Ectodermal cell (in vitro differentiated cells): Measurements from ENCODE around the gene SGTA.

Experiments used
- H3K27ac ChIP-seq: 2 replicates; pipeline ENCODE4 v1.7.0; 2013; ENCODE audit warnings: mild to moderate bottlenecking, low read depth, low read length; ENCODE audit not compliant: insufficient read depth, poor library complexity, severe bottlenecking
- H3K27me3 ChIP-seq: 2 replicates; pipeline ENCODE4 v1.7.0; 2013; ENCODE audit warnings: mild to moderate bottlenecking, low read length; ENCODE audit not compliant: insufficient read depth, control insufficient read depth, poor library complexity, severe bottlenecking
- H3K36me3 ChIP-seq: one replicate; pipeline ENCODE4 v1.7.0; 2013; ENCODE audit warnings: low read length; ENCODE audit not compliant: control insufficient read depth, insufficient read depth
- H3K4me1 ChIP-seq: one replicate; pipeline ENCODE4 v1.7.0; 2013; ENCODE audit warnings: low read length; ENCODE audit not compliant: control insufficient read depth, insufficient read depth
- H3K4me3 ChIP-seq: 2 replicates; pipeline ENCODE4 v1.7.0; 2013; ENCODE audit warnings: low read depth, low read length, control low read depth; ENCODE audit not compliant: insufficient read depth
- H3K9me3 ChIP-seq: 2 replicates; pipeline ENCODE4 v1.7.0; 2013; ENCODE audit warnings: mild to moderate bottlenecking, low read length, moderate library complexity; ENCODE audit not compliant: control insufficient read depth
- WGBS, 2 experiments: methylation state at CpG; one replicate each; pipeline ENCODE4 v1.1.7; 2013; ENCODE audit warnings: missing lambda C conversion rate in 2 of 2; 5-methylcytosine and 5-hydroxymethylcytosine counted together

The SGTA gene

DNA sequence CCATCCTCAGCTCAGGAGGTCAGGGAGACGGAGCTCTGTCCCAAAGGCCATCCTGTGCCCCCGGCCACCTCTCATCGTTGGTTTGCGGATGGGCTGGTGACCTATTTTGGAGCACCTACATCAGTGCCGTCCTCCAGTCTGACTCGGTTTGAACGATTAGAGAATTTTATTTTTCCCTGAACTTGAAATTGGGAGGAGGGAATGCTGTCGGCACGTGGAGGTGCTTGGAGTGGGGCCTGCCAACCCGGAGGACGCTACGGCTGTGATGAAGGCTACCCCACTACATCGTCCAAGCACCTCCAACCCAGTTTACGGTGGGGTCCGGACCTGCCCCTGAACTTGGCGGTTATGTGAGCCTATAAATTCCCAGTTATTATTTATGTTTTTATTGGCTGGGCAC is 33.6 kb upstream of the SGTA start:
- Histone ChIP-seq H3K9me3 (no peaks in the 10 kb centered on the region), H3K27ac (no peak overlapping the region), H3K4me3 (no peak overlapping the region), H3K27me3 (no peaks in the 10 kb centered on the region), H3K36me3 (peaks cover 15% of the 10 kb centered on the region), H3K4me1 (no peaks in the 10 kb centered on the region)
- 91 to 96% methylated on average over 16 of the region's 16 CpGs for WGBS, 2 experiments

DNA sequence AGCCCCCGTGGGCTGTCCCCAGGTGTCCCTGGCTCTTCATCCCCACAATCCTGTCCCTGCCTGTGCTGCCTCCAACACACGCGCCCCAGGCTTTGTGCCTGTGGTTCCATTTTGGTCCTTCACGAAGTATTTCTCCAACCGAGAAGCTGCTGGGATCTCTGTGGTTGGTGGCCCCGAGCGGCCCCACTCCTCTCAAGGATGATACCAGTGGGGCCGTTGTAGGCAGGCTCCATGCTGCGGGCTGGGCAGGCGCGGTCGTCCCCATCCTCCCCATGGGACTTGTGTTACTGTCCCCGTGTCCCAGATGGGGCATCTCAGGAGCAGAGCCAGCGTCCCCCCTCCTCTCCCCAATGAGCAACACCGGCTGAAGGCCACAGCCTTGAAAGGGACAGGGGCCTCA is 32.9 kb upstream of the SGTA start:
- Histone ChIP-seq H3K4me3 (no peak overlapping the region), H3K9me3 (no peaks in the 10 kb centered on the region), H3K4me1 (no peaks in the 10 kb centered on the region), H3K27me3 (no peaks in the 10 kb centered on the region), H3K27ac (no peak overlapping the region), H3K36me3 (peaks cover 21% of the 10 kb centered on the region)
- WGBS, 2 experiments: 89 to 91% methylated on average over 15 of the region's 15 CpGs

DNA sequence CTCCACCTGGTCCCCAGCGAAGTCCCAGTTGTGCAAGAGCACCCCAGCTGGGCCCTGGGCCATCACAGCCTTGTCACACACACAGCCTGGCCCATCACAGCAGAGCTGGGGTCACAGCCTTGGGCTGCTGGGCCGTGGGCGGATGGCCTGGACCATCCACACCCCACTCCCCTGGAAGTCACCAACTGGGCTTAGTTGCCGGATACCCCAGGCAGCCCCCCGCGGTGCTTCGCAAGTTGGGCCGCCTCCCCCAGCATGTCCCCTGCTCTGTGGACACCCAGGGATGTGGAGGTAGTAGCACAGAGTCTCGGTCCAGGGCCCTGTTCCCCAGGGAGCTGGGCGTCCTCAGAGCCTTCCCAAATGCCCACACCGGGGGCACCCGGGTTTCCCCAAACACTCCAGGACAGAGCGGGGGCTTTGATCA is 32.1 kb upstream of the SGTA start:
- peaks cover 27% of the 10 kb centered on the region for H3K36me3 ChIP-seq
- no peaks in the 10 kb centered on the region for H3K9me3 ChIP-seq
- H3K27me3 ChIP-seq: no peaks in the 10 kb centered on the region
- H3K27ac ChIP-seq: no peak overlapping the region
- no peak overlapping the region for H3K4me3 ChIP-seq
- WGBS, 2 experiments: 94 to 95% methylated on average over 13 of the region's 13 CpGs
- no peaks in the 10 kb centered on the region for H3K4me1 ChIP-seq

DNA sequence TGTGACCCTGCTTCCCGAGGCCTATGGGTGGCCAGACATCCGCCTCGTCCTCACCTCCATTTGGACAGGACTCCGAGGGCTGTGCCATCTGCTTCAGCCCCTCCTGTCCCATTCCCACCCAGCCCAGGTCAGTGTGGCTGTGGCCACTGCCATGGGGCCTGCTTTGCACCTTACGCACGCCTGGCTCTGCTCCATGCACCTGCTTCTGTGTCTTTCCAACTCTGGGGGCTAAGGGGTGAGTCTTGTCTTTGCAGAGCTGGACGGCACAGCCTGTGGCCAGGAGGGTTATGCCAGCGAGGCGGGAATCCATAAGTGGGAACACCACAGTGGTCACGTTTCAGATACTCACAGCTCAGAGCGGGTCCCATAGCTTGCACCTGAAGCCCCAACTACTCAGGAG is 31.4 kb upstream of the SGTA start:
- Histone ChIP-seq H3K36me3 (peaks cover 27% of the 10 kb centered on the region), H3K9me3 (no peaks in the 10 kb centered on the region), H3K4me3 (no peak overlapping the region)

DNA sequence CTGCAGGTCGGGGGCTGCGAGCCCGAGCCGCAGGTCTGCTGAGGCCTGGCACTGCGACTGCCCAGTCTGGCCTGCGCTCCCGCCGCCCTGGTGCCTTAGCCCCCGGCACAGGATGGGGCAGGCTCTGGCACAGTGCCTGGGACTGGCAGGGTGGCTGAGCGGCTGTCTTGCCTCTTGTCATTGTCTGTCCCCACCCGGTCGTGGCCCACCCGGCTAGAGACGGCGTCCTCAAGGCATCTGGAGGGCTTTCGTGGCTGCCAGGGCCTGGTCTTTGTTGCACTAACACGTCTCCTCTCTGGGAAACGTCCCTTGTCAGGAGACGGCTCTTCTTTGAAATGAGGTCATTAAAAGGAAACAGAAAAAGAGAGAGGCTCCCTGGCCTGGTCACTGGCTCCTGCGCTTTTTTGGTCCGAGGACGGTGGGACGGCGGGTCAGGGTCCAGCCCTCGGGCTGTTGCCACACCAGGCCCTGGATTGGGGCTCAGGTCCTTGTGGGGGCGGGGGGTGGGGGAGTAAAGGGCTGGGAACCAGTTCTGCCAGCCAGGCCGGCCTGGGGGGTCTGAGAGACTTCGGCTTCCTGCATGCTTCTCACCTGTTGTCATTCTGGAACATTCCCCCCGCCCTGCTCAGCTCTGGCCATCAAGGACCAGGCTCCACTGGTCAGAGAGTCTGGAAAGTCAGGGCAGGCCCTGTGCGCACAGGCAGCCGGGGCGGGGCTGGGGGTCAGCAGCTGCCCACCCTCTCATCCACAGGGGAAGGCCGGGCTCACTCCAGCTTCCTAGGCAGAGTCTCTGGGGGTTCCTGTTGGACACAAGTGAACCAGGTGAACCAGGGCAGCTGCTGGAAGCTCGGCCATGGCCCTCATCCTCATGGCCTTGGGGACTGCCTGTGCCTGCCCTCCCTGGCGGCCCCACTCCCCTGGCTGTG is 30.4 kb upstream of the SGTA start:
- H3K27me3 ChIP-seq: no peaks in the 10 kb centered on the region
- H3K36me3 ChIP-seq: peaks cover 33% of the 10 kb centered on the region
- no peak overlapping the region for H3K4me3 ChIP-seq
- no peak overlapping the region for H3K27ac ChIP-seq
- WGBS, 2 experiments: 95 to 96% methylated on average over 35 of the region's 35 CpGs
- H3K4me1 ChIP-seq: no peaks in the 10 kb centered on the region
- no peaks in the 10 kb centered on the region for H3K9me3 ChIP-seq

More for the DNA sequence above, 31.4 kb upstream of the SGTA start:
- no peaks in the 10 kb centered on the region for H3K4me1 ChIP-seq
- WGBS, 2 experiments: 94 to 96% methylated on average over 11 of the region's 11 CpGs
- H3K27ac ChIP-seq: no peak overlapping the region
- H3K27me3 ChIP-seq: no peaks in the 10 kb centered on the region

DNA sequence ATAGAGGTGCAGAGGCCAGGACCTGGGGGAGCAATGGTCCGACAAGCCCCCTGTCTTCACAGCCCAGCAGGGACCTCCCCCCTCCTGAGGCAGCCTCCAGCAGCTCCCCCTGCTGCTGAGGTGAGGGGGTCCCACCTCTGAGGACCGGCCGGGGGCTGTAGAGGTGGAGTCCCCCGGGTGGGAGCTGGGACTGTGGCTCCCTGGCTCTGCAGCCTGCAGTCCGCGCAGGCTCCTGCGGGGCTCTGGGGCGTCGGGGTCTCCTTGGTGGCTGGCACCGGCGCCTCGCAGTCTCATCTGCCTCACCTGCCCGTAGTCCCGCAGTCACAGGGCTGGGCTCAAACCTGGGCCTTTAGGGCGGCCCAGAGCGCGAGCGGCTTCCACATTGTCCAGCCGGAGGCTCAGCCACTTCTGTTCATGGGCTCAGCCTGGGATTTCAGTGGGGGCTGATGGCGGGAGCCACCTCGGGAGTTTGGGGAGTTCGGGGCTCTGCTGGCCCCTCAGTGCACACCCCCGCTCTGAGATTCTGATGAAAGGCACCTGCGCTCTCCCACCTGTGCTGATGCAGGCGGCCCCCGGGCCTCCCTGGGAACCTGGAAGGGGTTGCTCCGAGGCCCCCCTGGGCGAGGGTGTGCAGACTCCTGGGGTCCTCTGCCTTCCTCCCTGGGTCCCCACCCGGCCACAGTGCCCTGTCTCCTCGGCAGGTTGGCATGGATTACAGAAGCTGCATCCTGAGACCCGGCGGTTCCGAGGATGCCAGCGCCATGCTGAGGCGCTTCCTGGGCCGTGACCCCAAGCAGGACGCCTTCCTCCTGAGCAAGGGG is 29.6 kb upstream of the SGTA start:
- Histone ChIP-seq H3K4me1 (no peaks in the 10 kb centered on the region), H3K4me3 (no peak overlapping the region), H3K9me3 (no peaks in the 10 kb centered on the region), H3K27me3 (no peaks in the 10 kb centered on the region), H3K27ac (no peak overlapping the region), H3K36me3 (peaks cover 40% of the 10 kb centered on the region)
- 95 to 96% methylated on average over 37 of the region's 37 CpGs for WGBS, 2 experiments

DNA sequence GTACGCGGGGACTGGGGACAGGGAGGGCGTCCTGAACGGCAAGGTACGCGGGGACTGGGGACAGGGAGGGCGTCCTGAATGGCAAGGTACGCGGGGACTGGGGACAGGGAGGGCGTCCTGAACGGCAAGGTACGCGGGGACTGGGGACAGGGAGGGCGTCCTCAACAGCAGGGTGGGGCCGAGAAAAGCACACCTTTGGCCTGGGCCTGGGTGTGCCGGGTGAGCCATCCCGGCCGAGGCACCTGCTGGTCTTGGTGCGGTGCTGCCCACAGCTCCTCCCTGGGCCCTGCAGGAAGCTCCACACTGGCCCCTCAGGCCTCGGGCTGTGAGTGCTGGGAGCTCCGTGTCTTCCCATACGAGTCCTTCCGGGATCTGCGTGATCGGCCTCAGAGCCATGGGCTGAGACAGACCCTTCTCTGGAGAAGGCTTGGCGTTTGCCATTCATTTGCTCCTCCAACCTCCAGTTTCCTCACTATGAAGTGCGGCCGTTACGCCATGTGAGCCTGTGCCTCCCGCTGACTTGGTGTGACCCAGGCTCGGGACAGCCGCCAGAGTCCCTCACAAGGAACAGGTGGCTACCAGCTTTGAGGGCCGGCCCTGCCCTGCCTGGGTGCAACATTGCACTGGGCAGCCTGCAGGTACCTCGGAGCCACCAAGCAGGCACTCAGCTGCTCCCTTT is 28.8 kb upstream of the SGTA start:
- Histone ChIP-seq H3K27ac (no peak overlapping the region), H3K36me3 (peaks cover 44% of the 10 kb centered on the region), H3K4me1 (no peaks in the 10 kb centered on the region), H3K4me3 (no peak overlapping the region), H3K9me3 (no peaks in the 10 kb centered on the region), H3K27me3 (no peaks in the 10 kb centered on the region)
- WGBS, 2 experiments: 92 to 93% methylated on average over 34 of the region's 34 CpGs

DNA sequence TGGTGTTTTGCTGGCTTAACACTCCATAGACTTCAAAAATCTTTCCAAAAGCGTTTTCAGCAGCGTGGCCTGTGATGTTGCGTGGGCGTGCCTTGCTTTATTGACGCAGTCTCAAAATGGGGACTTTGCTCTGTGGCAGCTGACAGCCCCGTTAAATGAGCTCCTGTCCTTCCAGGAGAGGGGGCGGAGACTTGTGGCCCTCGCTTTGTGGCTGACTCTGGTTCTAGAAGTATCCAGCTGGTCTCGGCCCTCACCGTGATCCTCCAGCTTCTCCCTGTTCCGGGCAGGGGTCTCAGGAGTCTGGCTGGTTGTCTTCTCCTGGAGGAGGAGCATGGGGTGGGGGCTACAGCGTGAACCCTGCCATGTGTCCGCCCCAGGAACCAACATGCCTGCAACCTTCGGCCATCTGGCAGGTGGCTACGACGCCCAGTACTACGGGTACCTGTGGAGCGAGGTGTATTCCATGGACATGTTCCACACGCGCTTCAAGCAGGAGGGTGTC is 28.2 kb upstream of the SGTA start:
- H3K4me1 ChIP-seq: no peaks in the 10 kb centered on the region
- H3K4me3 ChIP-seq: no peak overlapping the region
- peaks cover 44% of the 10 kb centered on the region for H3K36me3 ChIP-seq
- H3K27me3 ChIP-seq: no peaks in the 10 kb centered on the region
- WGBS, 2 experiments: 96 to 97% methylated on average over 20 of the region's 20 CpGs
- H3K27ac ChIP-seq: no peak overlapping the region
- H3K9me3 ChIP-seq: no peaks in the 10 kb centered on the region

DNA sequence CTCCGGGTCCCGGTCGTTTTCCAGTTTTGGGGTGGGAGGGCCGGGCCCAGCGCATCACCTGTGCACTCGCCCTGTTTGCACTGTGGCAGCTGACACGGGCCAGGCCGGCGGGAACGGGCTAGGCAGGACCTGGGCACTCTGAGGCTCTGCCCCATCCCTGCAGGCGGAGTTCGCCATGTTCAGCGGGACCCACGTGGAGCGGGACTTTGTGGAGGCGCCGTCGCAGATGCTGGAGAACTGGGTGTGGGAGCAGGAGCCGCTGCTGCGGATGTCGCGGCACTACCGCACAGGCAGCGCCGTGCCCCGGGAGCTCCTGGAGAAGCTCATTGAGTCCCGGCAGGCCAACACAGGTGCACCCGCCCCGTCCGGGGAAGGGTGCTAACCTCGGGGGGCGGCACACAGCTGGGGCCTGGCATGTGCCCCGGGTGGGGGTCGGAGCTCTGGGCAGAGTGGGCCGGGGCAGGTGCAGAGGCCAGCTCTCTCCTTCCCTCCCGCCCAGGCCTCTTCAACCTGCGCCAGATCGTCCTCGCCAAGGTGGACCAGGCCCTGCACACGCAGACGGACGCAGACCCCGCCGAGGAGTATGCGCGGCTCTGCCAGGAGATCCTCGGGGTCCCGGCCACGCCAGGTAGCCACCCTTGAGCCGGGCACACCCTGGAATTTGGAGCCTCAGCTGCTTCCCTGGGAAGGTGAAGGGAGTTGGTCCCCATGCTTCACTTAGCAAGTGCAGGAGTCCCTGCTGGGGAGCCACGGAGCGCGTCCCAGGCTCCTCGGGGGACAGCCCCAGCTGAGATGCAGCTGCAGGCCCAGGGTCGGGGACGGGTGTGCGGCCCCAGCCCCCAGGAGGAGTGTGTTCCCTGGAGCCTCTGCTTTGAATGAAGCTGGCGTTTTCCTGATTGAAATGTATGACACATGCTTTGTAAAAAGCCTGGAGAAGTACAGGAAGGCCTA is 27.3 kb upstream of the SGTA start:
- Histone ChIP-seq H3K9me3 (no peaks in the 10 kb centered on the region), H3K27ac (no peak overlapping the region), H3K4me3 (no peak overlapping the region), H3K27me3 (no peaks in the 10 kb centered on the region), H3K36me3 (peaks cover 45% of the 10 kb centered on the region), H3K4me1 (no peaks in the 10 kb centered on the region)
- 96 to 97% methylated on average over 58 of the region's 58 CpGs for WGBS, 2 experiments
